ENCODE measurements around the gene TAGLN2.

TAGLN2 gene

GRCh38 chr1:159924025-159924790, 1.1 kb downstream of the TAGLN2 start:
- peaks cover 20 to 44% of the 10 kb centered on the region in 2 donors for H3K4me1 ChIP-seq (ENCODE audit: control insufficient read depth in 1 of 2, insufficient read depth in 2 of 2, low read length in 2 of 2)
- peak overlapping the region; percentile 100 for H3K27ac ChIP-seq (ENCODE audit: low read length)
- H3K4me3 ChIP-seq (ENCODE audit: low read depth in 1 of 2, low read length in 2 of 2): peak overlapping the region; percentile 77 to 93
- no peaks in the 10 kb centered on the region for H3K9me3 ChIP-seq (ENCODE audit: control insufficient read depth in 1 of 2, low read length in 2 of 2)
- H3K27me3 ChIP-seq (ENCODE audit: low read depth, low read length): no peaks in the 10 kb centered on the region
- peaks cover 20 to 30% of the 10 kb centered on the region in 2 donors for H3K36me3 ChIP-seq (ENCODE audit: control insufficient read depth in 1 of 2, insufficient read depth in 2 of 2, low read length in 2 of 2)

GRCh38 chr1:159923203-159924024, 1.9 kb downstream of the TAGLN2 start:
- H3K36me3 ChIP-seq (ENCODE audit: control insufficient read depth in 1 of 2, insufficient read depth in 2 of 2, low read length in 2 of 2): peaks cover 27 to 38% of the 10 kb centered on the region in 2 donors
- no peaks in the 10 kb centered on the region for H3K27me3 ChIP-seq (ENCODE audit: low read depth, low read length)
- H3K4me3 ChIP-seq (ENCODE audit: low read depth in 1 of 2, low read length in 2 of 2): peak overlapping the region; percentile 77 to 93
- H3K27ac ChIP-seq (ENCODE audit: low read length): peak overlapping the region; percentile 100
- no peaks in the 10 kb centered on the region for H3K9me3 ChIP-seq (ENCODE audit: control insufficient read depth in 1 of 2, low read length in 2 of 2)
- peaks cover 20 to 52% of the 10 kb centered on the region in 2 donors for H3K4me1 ChIP-seq (ENCODE audit: control insufficient read depth in 1 of 2, insufficient read depth in 2 of 2, low read length in 2 of 2)

DNA sequence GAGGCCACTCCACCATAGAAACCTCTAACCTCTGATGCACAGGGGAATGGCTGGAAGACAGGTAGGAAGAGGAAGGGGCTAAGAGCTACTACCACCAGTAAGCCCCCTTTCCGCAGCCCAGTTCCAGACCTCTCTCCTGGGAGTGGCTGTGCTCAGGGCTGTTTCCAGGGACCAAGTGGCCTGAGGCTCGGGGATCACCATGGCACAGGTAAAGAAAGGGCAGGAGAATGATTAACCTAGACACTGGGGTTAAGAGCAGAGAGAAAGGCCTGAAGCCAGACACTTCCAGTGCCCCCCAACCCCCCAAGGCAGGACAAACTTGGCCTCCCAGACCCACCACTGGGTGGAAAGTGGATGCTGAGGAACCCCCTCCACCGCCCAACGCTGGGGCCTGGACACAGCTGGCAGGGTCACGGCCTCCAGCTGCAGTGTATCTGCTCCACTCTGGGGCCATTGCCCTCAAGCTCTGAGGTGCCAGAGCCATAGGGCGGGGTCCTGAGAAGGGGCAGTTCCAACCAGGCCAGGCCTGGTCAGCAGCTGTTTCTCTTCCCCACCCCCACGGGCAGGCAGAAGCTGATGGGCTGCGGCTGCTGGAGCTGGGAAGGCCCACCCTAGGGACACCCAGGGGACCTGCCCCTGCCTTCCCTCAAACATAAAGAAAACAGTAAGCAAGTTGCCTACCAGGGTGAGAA, 2.6 kb downstream of the TAGLN2 start:
- Histone ChIP-seq H3K4me3 (ENCODE audit: low read depth in 1 of 2, low read length in 2 of 2) (peak overlapping the region; percentile 77 to 93), H3K9me3 (ENCODE audit: control insufficient read depth in 1 of 2, low read length in 2 of 2) (no peaks in the 10 kb centered on the region), H3K27me3 (ENCODE audit: low read depth, low read length) (no peaks in the 10 kb centered on the region), H3K4me1 (ENCODE audit: control insufficient read depth in 1 of 2, insufficient read depth in 2 of 2, low read length in 2 of 2) (peaks cover 20 to 56% of the 10 kb centered on the region in 2 donors), H3K27ac (ENCODE audit: low read length) (peak overlapping the region; percentile 100), H3K36me3 (ENCODE audit: control insufficient read depth in 1 of 2, insufficient read depth in 2 of 2, low read length in 2 of 2) (peaks cover 32 to 44% of the 10 kb centered on the region in 2 donors)

GRCh38 chr1:159921700-159922504, 3.4 kb downstream of the TAGLN2 start:
- no peaks in the 10 kb centered on the region for H3K27me3 ChIP-seq (ENCODE audit: low read depth, low read length)
- no peaks in the 10 kb centered on the region for H3K9me3 ChIP-seq (ENCODE audit: control insufficient read depth in 1 of 2, low read length in 2 of 2)
- H3K27ac ChIP-seq (ENCODE audit: low read length): peak overlapping the region; percentile 100
- H3K4me1 ChIP-seq (ENCODE audit: control insufficient read depth in 1 of 2, insufficient read depth in 2 of 2, low read length in 2 of 2): peaks cover 20 to 55% of the 10 kb centered on the region in 2 donors
- H3K36me3 ChIP-seq (ENCODE audit: control insufficient read depth in 1 of 2, insufficient read depth in 2 of 2, low read length in 2 of 2): peaks cover 37 to 47% of the 10 kb centered on the region in 2 donors
- peak overlapping the region; percentile 77 to 93 for H3K4me3 ChIP-seq (ENCODE audit: low read depth in 1 of 2, low read length in 2 of 2)

DNA sequence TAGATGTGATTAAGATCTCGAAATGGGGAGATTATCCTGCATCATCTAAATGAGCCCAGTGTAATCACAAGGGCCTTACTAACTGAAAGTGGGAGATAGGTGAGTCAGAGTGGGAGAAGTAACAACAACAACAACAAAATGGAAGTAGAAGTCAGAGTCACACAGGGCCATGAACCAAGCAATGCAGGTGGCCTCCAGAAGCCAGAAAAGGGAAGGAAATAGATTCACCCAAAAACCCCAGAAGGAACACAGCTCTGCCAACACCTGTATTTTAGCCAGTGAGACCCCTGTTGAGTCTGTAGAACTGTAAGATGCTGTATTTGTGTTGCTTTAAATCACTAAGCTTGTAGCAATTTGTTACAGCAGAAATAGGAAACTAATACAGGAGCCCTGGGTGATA, 4.1 kb downstream of the TAGLN2 start:
- no peaks in the 10 kb centered on the region for H3K9me3 ChIP-seq (ENCODE audit: control insufficient read depth in 1 of 2, low read length in 2 of 2)
- H3K27me3 ChIP-seq (ENCODE audit: low read depth, low read length): no peaks in the 10 kb centered on the region
- peak overlapping the region; percentile 100 for H3K27ac ChIP-seq (ENCODE audit: low read length)
- peaks cover 37 to 50% of the 10 kb centered on the region in 2 donors for H3K36me3 ChIP-seq (ENCODE audit: control insufficient read depth in 1 of 2, insufficient read depth in 2 of 2, low read length in 2 of 2)
- H3K4me1 ChIP-seq (ENCODE audit: control insufficient read depth in 1 of 2, insufficient read depth in 2 of 2, low read length in 2 of 2): peaks cover 24 to 53% of the 10 kb centered on the region in 2 donors
- H3K4me3 ChIP-seq (ENCODE audit: low read depth in 1 of 2, low read length in 2 of 2): peak overlapping the region in 1 of 2 donors; percentile 93

- H3K9me3 ChIP-seq (ENCODE audit: control insufficient read depth in 1 of 2, low read length in 2 of 2): no peaks in the 10 kb centered on the region
- H3K4me3 ChIP-seq (ENCODE audit: low read depth in 1 of 2, low read length in 2 of 2): no peak overlapping the region
- H3K27ac ChIP-seq (ENCODE audit: low read length): no peak overlapping the region
- H3K4me1 ChIP-seq (ENCODE audit: control insufficient read depth in 1 of 2, insufficient read depth in 2 of 2, low read length in 2 of 2): peaks cover 20 to 51% of the 10 kb centered on the region in 2 donors
- H3K27me3 ChIP-seq (ENCODE audit: low read depth, low read length): no peaks in the 10 kb centered on the region
- H3K36me3 ChIP-seq (ENCODE audit: control insufficient read depth in 1 of 2, insufficient read depth in 2 of 2, low read length in 2 of 2): peaks cover 37 to 50% of the 10 kb centered on the region in 2 donors
Observed at GRCh38 chr1:159920651-159921050, 4.7 kb downstream of the TAGLN2 start.

DNA sequence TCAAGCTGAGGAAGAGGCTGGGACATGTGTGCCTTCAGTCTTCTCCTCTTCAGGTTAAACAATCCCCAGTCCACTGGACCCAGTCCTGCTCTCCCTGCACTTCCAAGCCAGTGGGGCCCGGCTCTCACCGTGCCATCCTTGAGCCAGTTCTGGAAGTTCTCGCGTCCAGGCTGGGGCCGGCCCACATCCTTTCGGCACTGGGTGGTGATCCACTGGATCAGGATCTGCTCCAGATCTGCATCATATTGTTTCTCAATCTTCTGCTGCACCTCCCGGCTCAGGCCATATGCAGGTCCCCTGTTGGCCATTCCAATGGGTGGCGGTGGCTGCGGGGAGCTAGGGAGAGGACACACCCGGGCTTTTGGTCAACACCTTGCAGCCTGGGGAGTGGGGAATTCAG, 5.1 kb downstream of the TAGLN2 start:
- peaks cover 37 to 49% of the 10 kb centered on the region in 2 donors for H3K36me3 ChIP-seq (ENCODE audit: control insufficient read depth in 1 of 2, insufficient read depth in 2 of 2, low read length in 2 of 2)
- H3K9me3 ChIP-seq (ENCODE audit: control insufficient read depth in 1 of 2, low read length in 2 of 2): no peaks in the 10 kb centered on the region
- H3K4me1 ChIP-seq (ENCODE audit: control insufficient read depth in 1 of 2, insufficient read depth in 2 of 2, low read length in 2 of 2): peaks cover 20 to 51% of the 10 kb centered on the region in 2 donors
- no peak overlapping the region for H3K27ac ChIP-seq (ENCODE audit: low read length)
- H3K27me3 ChIP-seq (ENCODE audit: low read depth, low read length): no peaks in the 10 kb centered on the region
- no peak overlapping the region for H3K4me3 ChIP-seq (ENCODE audit: low read depth in 1 of 2, low read length in 2 of 2)

- H3K27me3 ChIP-seq (ENCODE audit: low read depth, low read length): no peaks in the 10 kb centered on the region
- H3K27ac ChIP-seq (ENCODE audit: low read length): no peak overlapping the region
- no peaks in the 10 kb centered on the region for H3K9me3 ChIP-seq (ENCODE audit: control insufficient read depth in 1 of 2, low read length in 2 of 2)
- H3K4me1 ChIP-seq (ENCODE audit: control insufficient read depth in 1 of 2, insufficient read depth in 2 of 2, low read length in 2 of 2): peaks cover 20 to 51% of the 10 kb centered on the region in 2 donors
- no peak overlapping the region for H3K4me3 ChIP-seq (ENCODE audit: low read depth in 1 of 2, low read length in 2 of 2)
- peaks cover 37 to 42% of the 10 kb centered on the region in 2 donors for H3K36me3 ChIP-seq (ENCODE audit: control insufficient read depth in 1 of 2, insufficient read depth in 2 of 2, low read length in 2 of 2)
Observed at GRCh38 chr1:159919236-159919865, 6.0 kb downstream of the TAGLN2 start.

- peaks cover 36 to 37% of the 10 kb centered on the region in 2 donors for H3K36me3 ChIP-seq (ENCODE audit: control insufficient read depth in 1 of 2, insufficient read depth in 2 of 2, low read length in 2 of 2)
- H3K4me1 ChIP-seq (ENCODE audit: control insufficient read depth in 1 of 2, insufficient read depth in 2 of 2, low read length in 2 of 2): peaks cover 20 to 51% of the 10 kb centered on the region in 2 donors
- no peak overlapping the region for H3K4me3 ChIP-seq (ENCODE audit: low read depth in 1 of 2, low read length in 2 of 2)
- H3K9me3 ChIP-seq (ENCODE audit: control insufficient read depth in 1 of 2, low read length in 2 of 2): no peaks in the 10 kb centered on the region
- no peak overlapping the region for H3K27ac ChIP-seq (ENCODE audit: low read length)
- no peaks in the 10 kb centered on the region for H3K27me3 ChIP-seq (ENCODE audit: low read depth, low read length)
Observed at GRCh38 chr1:159918352-159919200, 6.7 kb downstream of the TAGLN2 start.

Data from muscle layer of duodenum (tissue), 2 donors.